HUDEP-2 (cell line): Measurements from ENCODE around the gene LRRN2.

ENCODE experiments used
- DNase-seq, 76 experiments: peaks; one replicate each; lab custom pipeline; 2025; ENCODE audit not compliant: unreplicated experiment in 76 of 76; lab: John Stamatoyannopoulos, UW

The LRRN2 gene

DNA sequence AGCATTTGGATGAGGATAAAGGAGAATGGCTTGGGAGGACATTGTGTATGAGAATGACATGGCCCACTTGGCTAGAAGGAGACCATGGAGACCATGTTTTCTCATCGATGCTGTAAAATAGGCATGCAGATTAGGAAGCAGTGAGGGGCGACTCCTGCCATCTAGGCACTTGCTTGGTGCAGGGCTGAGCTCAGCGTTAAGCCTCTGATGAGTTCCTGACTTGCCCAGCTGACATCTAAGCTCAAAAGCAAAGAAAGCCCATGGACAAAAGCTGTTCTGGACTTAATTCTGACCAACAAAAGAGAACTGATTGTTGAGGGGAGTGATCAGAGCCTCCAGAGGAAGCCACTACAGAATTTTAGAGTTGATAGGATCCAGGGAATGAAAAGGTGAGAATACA lies 74.5 kb downstream of the LRRN2 start:
- no peak for DNase-seq

DNA sequence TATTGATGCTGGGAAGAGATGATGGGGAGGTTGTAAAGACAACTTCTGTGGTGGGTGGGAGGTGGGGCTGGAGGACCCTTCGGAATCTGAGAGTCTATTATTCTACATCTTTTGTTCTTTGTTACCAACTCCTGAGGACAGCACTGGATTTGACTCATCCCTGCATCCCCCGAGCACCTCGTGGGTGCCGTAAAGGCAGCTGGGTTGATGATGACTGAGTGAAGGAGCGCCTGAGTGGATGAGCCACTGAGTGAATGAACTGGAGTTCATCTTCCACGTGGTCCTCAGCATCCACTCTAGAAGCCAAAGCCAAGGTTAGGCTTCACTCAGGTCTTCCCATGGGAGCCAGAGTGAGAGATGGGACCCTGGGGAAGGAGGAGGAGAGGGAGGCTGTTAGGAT lies 77.6 kb downstream of the LRRN2 start:
- DNase-seq: no peak

DNA sequence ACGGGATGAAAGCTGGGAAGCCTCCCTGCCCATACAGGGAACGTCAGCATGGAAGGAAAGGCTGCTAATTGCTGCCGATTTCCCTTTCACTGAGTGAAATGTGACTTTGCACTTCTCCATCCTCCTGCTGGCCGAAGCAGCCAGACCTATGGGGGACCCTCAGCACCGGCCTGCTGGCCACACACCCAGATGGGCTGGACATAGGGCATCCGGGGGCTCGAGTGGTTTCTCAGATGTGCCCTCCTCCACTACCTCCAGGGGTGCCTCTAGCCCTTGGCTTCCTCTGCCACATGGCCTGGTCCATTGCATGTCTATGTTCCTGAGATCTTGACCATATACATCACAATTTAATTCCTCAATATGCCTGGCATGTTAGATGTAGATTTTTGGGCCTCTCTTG lies 79.7 kb downstream of the LRRN2 start:
- DNase-seq: no peak

DNA sequence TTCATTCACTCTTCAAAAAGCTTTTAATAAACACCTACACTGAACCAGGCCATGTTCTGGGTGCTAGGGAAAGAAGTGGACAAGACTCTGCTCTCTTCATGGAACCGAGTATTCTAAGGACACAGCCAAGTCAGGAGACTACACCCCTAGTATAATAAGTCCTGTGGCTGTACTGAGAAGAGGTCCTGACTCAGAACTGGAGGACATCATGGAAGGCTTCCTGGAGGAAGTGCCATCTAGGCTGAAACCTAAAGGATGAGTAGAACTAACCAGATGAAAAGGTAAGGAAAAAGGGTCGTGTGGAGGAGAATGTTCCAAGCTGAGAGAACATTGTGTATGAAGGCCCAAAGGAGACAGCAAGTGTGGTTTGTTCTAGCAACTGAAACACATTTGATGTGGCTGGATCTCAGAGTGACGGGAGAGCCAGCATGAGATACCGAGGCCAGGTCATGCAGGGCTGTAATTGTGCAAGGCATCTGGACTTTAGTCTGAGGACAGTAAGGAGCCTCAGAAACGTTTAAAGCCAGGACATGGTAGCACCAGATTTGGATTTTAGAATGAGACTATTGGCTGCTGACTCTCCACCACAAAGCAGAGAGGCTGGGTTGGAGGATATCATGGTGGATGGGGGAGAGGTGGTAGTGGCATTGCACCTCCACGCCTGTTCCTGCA lies 82.5 kb downstream of the LRRN2 start:
- DNase-seq: no peak

DNA sequence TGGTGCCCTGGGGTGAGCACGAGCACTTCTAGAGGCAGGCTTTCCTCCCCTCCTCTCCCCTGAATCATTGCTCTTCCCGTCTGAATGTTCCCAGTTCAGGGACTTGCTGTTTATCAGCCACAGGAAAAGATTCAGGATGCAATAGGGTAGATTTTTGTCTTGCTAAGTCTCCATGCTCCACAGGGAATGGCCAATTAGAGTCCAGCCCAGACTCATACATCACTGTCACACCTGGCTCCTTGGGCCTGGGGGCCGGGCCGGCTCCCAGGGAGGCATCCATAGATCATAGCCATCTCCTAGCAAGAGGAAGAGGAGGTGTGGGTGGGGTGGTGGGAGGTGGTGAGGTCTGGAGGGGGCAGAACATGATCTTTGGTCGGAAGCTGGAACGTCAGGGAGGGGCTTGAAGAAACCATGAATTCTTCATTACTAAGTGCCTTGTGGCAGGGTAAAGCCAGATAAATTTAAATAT lies 83.4 kb downstream of the LRRN2 start:
- DNase-seq: no peak

DNA sequence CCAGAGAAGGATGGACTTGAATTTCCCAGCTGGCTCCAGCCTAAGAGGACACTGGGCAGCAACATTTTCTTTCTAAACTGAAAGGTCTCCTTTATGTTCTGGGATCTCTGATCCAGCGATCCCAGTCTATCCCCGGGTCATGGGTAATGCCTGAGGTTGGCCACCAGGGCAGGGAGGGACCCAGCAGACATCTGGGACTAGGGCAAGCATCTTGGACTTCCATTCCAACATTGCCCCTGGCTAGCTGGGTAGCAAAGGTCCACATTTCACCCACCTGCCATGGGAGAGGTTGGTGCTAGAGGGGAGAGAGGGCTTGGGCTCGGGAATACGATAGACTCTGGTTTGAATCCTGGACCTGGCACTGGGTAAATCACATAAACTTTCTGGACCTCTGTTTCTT lies 84.6 kb downstream of the LRRN2 start:
- no peak for DNase-seq

DNA sequence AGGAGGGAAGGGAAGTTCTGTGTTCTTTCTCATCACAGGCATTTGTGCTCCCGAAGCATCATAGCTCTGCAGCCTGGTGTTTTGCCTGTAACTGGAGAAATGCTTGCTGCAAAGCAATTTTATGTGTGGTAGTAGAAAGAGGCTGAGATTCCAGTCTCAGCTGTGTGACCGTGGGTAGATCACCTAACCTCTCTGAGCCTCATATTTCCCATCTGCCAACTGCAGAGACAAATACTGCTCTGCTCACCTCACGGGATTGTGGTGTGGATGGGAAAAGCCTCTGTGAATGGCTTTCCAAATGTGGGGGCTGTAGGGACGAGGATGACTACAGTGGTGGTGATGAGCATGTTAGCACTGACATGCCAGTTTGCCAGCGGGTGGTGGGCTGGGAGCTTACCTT lies 85.3 kb downstream of the LRRN2 start:
- no peak for DNase-seq

DNA sequence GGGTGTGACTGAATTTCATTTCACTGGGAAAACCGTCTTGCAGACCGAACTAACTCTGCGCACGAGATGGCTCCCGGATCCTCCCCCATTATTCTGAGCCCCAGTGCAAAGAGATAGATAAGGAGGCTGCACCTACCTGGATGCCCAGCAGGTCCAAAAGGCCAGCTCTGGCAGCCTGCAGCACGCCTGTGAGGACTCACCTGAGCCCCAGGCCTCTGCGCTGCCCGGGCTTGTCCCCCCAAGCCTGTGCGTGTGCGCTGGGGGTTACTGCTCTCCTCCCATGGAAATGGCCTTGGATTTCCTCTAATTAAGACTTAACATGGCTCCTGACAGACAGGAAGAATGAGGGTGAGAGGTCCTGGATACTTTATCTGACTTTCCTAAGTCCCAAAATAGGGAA lies 85.9 kb downstream of the LRRN2 start:
- no peak for DNase-seq

DNA sequence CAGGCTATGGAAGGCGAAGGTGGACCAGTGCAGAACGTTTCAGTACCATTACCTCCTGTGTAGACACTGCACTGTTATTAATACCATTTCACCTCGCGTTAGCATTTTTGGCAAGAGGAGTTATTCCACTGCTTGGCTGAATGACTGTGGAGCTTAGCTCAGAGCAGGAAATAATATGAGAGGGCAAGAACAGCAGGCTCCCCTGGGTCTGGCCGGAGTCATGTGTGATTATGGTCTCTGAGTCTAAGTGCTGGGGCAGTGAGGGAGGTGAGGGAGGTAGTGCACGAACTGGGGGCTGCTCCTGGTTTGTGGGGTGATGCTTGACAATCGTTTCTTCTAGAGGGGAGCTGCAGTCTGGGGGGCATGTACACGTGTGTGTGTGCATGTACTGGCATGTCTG lies 86.4 kb downstream of the LRRN2 start:
- DNase-seq: no peak

DNA sequence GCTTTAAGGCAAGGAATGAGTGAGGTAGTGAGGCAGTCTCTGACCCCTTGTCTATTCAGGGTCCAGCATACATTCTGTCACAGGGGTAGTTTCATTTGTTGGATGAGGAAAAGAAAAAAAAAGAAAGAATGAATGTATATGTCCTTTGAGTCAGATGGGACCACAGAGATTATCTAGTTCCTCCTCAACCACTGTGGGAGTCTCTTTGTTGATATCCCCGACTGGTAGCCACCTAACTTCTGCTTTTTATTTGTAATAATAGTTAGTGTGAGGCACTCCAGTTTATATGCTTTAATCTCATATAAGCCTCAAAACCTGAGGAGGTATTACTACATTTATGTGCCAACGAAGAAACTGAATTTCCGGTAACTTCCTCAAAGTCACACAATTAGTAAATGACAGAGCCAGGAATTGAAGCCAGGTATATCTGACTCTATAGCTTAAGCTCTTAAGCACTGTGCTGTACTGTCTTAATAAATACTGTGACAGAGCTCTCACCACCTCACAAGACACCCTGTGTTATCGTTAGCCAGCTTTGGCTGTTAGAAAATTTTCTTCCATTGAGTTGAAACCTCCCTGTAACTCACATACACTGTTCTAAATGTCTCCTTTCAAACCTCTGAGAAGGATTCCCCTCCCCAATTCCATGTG lies 87.1 kb downstream of the LRRN2 start:
- peak in 2 of 76 experiments; percentile 11 to 18 for DNase-seq

DNA sequence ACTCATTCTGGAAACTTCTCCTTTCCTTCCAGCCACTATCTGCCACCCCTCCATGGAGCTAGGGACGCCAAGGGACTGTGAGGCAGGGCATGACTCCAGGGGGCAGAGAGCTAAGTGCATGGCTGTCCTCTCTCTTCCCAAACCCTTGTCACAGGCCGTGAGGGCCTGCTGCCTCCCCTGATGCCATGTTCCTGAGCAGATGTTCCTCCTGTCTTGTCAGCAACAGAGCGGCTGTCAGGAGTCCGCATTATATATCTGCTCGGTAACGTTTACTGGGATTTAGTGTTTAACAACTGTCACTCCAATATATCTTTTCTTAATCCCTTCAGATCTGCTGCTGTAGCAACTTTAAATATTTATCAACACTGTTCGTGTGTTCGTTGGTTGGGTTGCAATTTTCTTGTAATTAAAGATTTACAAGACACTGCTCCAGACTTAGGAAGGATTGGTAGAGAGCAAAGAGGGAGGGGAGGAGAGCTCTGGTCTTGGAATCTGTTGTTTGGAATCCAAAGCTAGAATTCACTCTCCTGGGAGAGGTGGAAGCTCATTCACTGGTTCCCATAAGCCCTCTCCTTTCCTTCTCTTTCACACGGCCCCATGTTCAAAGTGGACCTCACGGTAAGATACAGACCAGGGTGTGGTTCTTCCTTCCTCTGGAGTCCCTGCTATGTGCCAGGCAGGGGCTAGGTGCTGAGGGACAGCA lies 93.1 kb downstream of the LRRN2 start:
- DNase-seq: no peak

DNA sequence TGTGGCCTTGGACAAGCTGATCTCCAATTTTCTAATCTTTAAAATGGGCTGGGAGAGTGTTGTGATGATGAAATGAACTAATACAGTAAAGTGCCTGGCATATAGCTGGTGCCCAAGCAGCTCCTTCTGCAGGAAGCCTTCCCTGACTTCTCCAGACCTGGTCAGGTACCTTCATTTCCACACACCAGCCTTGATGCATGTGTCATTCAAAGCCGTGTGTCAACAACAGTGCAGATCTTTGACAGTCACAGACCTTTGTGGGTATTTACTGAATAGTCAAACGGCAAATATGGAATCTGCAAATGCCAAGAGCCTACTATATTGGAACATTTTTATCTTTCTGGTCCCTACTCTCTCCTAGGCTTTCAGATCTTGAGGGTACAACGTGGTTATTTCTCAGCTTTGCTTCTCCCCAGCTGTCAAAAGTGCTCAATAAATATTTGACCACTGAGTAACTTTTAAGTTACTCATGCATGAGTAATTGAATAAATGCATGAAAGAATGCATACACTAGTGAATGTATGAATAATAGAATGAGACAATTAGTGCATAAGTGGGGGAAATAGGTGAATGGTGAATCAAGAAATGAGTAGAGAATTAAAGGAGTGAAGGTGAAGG lies 94.0 kb downstream of the LRRN2 start:
- no peak for DNase-seq

DNA sequence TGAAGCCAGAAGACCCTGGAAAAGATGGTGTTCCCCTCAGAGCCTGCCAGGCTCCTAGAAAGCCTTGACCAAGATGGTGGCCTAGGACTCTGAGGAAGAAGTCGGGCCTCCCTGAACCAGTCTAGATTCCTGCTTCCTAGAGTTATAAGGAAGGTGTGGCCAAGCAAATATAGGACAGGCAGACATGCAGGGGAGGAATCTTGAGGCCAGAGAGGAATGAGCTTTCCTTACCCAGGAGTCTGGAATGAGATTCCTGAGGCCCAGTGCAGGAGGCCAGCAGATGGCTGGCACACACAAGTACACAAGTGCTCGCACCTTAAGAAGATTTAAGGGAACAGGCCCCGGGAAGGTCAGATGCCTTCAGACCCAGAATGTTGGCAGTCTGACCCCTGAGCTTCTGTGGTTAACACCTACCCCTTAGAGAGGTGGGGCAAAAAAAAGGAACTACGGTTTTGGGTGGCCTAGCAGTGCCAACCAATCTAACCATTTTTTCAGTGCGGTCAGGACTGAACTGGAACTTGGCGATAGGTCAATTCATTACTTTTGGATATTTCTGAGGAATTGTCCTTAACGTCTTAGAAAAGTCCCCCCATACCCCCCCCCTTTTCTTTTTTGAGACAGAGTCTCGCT lies 96.0 kb downstream of the LRRN2 start:
- no peak for DNase-seq

DNA sequence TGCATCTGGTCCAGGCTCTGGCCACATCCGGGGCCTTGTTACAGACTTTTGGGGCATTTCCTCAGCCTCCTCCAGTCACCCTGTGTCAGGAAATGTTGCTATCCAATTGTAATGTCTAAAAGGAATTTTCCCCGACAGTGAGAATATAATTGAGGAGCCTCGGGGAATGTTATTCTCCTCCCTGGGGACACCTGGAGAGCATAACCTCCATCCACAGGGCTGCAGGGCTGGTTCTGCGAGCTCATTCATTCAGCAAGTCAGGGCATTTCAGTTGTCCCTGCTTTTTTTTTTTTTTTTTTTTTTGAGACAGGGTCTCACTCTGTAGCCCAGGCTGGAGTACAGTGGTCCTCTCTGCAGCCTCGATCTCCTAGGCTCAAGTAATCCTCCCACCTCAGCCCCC lies 96.7 kb downstream of the LRRN2 start:
- no peak for DNase-seq

DNA sequence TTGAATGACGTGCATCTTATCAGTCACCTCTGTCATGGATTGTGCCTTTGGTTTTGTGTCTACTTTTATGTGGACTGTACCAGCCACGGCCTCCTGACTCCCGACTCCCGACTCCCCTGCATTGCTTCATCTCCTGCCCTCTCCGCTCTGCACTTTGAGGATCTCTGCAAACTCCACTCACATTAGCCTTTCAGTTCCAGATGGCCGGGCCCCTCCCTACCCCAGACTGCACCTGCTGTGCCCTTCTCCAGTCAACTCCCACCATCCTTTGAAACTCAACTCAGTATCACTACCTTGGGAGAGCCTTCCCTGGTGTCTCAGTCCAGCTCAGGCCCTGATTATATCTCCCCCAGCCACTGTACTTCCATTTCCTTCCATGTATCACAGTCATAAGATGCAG lies 97.9 kb downstream of the LRRN2 start:
- no peak for DNase-seq

DNA sequence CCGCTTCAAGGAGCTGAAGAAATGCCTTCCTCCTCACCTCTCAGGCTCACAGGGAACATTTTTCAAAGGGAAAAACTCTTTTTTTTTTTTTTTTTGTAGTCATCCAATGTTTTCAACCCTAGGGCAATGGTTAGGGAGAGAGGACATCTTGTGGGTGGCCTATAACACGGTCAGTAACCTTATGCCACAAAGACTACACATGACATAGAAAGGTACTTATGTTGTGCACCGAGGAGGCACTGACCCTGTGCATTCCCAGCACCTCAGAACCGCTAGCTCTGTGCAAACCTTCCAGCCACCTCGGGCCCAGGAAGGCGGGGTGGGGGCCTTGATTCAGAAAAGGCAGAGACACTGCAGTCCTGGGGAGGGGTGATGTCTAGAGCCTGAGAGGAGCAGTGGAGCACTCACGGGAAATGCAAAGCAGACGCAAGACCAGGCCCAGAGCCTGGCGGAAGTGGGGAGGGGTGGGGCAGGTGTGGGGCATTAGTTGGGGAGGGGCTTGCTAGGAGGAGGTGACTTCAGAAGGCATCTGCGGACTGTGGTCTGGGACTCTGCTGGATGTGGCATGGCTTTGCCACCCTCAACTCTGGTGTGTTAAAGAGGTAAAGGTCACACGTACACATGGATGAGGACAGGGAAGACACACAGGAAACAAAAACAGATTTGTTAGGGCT lies 100.7 kb downstream of the LRRN2 start:
- no peak for DNase-seq

DNA sequence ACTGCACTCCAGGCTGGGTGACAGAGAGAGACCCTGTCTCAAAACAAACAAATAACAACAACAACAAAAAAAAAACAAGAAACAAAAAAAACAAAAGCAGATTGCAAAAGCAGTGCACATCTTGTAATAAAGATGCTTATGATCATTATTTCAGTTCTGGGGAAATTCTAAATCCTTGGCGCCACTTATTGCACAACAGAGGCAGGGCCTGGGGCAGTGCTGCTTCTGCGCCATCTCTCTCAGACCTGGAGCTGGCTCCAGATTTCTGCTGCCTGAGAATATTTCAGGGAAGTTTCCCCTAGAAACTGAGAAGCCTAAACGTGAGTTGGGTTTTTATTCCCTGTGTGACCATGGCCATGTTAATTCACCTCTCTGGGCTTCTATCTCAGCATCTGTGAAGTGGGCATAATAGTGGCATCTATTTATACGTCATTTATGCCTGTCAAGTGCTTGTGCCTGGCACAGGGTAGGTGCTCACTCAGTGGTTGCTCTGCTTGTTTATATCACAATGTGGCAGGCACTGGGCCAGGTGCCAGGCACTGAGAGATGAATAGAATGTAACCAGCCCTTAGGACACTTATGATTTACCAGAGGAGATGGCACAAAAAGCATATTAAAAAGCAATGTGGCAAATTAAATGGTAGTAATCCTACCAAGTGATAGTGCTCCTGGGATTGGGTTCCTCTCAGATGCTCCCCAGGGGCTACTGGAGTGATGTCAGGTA lies 101.5 kb downstream of the LRRN2 start:
- DNase-seq: no peak

DNA sequence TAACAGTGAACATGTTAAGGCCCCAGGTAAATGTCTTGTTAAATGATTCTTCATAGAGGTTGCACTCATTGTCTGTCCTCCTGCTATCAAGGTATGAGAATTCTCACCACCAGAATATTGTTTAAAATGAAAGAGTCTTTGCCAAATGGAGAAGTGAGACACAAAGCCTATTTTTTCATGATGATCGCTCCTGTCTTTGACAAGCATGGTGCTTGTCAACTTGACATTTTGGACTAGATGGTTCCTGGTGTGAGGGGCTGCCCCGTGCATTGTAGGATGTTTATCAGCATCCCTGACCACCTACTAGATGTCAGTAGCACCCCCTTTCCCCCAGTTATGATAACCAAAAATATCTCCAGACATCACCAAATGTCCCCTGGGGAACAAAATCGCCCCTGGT lies 103.8 kb downstream of the LRRN2 start:
- DNase-seq: no peak

DNA sequence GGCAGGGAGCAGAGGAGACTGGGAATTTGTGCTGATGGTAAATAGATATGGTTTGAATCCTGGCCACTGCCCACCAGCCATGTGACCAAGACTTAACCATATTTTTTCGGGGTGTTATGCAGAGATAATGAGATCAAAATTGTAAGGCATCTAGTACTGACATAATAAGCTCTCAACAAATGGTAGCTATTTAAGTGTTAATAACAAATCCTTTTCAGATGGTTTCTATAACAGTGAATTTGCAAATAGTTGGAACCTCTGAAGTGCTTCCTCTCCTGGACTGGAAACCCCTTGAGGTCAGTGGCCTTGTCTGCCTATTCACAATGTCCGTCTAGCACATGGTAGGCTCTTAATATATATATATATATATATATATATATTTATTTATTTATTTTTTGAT lies 104.7 kb downstream of the LRRN2 start:
- no peak for DNase-seq

DNA sequence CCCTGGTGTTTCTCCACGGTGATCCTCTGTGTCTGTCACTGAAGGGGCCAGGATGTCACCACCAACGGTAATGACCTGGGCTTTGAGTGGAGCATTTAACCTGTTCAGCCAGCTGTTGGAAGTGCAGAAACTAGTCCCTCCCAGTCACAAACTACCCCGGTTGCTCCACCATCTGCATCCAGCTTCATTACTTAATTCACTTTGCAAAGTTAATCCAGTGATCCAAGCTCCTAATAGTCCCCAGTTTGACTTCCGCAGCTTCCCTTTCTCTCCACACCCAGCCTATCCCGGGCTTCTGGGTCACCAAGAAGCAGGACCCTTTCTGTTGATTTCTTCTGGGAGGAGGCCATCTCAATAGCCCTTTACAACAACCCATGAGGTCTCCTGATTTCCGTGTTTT lies 105.9 kb downstream of the LRRN2 start:
- DNase-seq: no peak
